DOHH2 (cell line): ENCODE measurements around the gene FTSJ3.

Source experiments
- EZH2phosphoT487 ChIP-seq: fragments of 200-600 bp; sonication (generic); IDR thresholded peaks from 2 replicates; pipeline ENCODE4 v1.6.1; 2017; ENCODE audit warnings: borderline replicate concordance, mild to moderate bottlenecking, antibody characterized with exemption, low read length, moderate library complexity, mixed read lengths
- TF ChIP-seq, protein P1 (sequence below): fragments of 200-600 bp; sonication (generic); IDR thresholded peaks from one replicate; pipeline ENCODE4 v1.5.1; 2014; ENCODE audit warnings: antibody characterized with exemption, mild to moderate bottlenecking, low read depth, low read length; ENCODE audit not compliant: poor library complexity, severe bottlenecking

- TF ChIP-seq, protein P1, sequence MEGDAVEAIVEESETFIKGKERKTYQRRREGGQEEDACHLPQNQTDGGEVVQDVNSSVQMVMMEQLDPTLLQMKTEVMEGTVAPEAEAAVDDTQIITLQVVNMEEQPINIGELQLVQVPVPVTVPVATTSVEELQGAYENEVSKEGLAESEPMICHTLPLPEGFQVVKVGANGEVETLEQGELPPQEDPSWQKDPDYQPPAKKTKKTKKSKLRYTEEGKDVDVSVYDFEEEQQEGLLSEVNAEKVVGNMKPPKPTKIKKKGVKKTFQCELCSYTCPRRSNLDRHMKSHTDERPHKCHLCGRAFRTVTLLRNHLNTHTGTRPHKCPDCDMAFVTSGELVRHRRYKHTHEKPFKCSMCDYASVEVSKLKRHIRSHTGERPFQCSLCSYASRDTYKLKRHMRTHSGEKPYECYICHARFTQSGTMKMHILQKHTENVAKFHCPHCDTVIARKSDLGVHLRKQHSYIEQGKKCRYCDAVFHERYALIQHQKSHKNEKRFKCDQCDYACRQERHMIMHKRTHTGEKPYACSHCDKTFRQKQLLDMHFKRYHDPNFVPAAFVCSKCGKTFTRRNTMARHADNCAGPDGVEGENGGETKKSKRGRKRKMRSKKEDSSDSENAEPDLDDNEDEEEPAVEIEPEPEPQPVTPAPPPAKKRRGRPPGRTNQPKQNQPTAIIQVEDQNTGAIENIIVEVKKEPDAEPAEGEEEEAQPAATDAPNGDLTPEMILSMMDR, result no peak
- no peak for TF ChIP-seq EZH2phosphoT487
These were observed 5.7 kb upstream of the FTSJ3 start for GRCh38 chr17:63833026-63833740.
